Germinal center (tissue), 1 donor: ENCODE results near the gene PPP1R12B.
"Not testable (repeated sequence)": the region's sequence is repeated elsewhere in the genome, so short reads cannot be mapped to it uniquely, and the experiment has no call there.

Source experiments
- DNase-seq: peaks from one replicate; pipeline ENCODE4 v3.0.0; 2012; ENCODE audit warnings: mixed read lengths, low spot score

PPP1R12B gene

DNA sequence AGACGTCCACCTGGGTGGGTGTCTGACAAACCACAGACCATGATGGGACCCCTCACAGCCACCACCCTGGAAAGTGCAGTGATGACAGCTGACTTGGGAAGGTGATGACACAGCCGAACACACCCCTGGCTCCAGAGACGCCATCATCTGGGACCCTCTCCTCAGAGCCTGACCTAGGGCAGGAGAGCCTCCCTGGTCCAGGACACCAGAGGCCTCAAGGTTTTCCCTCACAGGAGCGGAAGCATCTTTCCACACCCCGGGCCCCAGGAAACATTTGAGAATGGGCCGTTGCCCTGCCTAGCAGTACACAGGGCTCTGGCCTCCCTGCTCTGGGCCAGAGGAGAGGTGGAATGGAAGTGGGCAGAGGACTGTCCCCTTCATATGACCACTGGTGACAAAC lies 282.0 kb downstream of the PPP1R12B start:
- DNase-seq, result no peak

DNA sequence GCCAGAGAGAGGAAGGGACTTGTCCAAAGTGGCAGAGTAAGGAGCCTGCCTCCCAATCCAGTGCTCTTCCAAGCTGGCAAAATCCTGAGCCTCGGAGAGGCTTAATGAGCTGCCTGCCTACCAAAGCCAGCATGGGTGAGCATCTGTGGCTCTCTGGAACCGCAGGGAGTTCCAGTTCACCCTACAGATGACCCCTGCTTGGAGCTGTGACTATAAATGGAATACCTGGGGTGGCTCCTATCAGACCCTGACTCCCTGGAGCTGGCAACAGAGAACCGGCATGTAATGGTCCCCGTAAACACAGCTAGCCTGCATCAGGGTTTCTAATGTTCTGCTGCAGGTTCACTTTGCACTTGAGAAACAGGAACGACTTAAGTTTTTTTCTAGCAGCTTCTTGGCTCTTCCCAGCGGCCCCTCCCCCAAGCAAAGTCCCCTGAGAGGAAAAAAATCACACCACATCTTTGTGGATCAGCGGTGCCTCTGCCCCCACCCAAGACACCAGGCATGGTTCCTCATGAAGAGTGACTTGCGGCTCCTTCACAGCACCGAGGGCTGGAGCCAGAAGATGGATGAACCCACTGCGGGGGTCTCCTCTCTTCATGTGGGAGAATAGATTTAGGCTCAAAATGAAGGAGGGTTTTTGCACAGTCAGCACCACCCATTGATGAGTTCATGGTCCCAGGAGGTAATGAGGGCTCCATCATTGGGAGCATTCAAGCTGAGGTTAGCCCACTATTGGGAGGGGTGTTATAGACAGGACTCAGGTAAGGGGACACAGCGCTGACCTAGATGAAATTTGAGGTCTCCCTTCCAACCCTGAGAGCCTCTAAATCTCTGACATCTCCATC lies 282.8 kb downstream of the PPP1R12B start:
- DNase-seq, result no peak

DNA sequence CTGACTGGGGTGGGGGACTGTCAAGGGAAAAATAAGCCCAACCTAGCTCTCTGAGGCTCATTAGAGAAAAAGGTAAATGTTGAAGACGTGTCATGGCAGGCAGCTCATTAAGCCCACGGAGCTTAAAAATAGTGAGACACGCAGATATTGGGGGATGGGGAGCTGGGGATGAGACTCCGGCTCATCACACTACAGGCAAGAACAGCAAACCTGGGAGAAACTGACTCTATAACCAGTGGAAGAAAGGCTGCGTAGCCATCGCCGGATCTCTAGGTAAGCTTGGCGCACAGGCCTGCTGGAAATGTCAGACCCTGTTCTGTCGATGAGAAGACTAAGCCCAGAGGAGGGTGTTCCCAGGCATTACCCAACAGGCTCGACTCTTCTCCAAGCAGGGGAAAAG lies 283.7 kb downstream of the PPP1R12B start:
- no peak for DNase-seq

DNA sequence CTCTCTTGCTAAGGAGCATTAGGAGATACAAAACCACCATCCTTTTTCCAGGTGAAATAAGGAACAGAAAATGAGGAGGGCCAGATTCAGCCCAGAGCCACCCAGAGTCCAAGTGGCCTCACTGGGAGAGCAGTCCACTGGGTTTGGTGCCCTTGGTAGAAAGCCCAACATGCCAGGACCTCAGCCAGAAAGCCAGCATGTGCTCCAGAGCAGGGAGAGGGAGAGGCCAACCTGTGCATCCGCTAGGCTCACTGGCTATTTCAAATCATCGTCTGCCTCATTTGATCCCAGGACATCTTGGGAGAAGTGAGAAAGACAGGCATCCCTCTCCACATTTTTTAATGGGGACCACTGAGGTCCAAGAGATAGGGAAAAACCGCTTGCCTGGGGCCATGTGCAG lies 287.7 kb downstream of the PPP1R12B start:
- not testable (repeated sequence) for DNase-seq

DNA sequence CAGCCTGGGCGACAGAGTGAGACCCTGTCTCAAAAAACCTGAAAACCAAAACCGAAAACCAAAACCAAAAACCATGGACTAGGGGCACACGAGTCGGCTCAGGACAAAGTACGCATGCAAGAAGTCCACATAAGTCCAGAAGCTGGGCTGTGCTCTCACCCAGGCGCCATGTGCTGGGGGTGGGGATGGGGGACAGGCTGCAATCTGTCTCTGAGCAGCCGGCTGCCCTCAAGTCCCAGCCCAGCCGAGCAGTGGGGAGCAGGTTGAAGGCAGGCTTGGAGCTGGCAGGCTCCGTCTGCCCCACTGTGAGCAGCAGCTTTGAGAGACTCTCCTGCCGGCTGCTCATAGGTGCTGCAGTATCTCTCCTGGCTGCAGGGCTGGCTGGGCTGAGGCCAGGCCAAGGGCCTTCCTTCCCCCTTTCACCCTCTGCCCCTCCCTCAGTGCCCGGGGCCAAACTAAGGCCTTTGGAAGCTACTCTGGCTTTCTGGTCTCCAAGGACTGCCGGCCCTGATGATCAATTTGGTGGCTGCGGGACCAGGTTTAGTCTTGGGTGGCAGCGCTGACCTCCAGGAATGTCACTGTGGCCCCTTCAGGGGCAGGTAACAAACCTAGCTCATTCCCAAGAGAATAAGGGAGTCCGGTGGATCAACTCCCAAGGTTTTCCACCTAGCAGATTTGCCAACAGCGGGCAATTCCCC lies 289.0 kb downstream of the PPP1R12B start:
- DNase-seq, result not testable (repeated sequence)

DNA sequence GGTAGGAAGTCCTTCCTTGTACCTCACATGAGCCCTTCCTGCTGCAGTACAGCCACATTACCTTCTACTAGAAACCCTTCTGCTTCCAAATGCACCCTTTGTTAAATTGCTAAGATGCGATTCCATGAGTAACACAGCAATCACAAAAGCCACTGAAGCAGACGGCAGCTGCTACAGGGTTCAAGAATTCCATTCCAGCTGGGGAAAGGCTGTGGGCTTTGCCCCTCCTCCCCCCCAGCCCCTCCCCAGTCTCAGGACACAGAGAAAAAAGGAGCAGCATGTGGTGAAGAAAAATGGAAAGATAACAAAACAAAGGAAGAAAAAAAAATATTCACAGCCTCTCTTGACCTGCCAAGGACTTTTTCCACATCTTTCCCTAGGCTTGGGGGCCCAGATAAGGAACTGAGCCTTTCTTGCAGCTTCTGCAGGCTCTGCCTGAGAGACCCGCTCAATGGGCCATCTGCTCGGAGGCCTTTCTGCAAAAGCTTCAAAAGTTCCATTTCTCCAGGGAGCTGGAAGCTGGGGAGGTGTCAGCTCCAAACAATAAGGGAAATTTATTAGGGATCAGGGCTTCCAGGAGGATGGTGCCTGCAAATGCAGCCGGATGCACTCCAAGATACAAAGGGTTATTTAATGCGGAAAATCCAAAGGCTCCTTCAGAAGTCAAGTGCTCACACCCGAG lies 289.7 kb downstream of the PPP1R12B start:
- DNase-seq, result no peak

DNA sequence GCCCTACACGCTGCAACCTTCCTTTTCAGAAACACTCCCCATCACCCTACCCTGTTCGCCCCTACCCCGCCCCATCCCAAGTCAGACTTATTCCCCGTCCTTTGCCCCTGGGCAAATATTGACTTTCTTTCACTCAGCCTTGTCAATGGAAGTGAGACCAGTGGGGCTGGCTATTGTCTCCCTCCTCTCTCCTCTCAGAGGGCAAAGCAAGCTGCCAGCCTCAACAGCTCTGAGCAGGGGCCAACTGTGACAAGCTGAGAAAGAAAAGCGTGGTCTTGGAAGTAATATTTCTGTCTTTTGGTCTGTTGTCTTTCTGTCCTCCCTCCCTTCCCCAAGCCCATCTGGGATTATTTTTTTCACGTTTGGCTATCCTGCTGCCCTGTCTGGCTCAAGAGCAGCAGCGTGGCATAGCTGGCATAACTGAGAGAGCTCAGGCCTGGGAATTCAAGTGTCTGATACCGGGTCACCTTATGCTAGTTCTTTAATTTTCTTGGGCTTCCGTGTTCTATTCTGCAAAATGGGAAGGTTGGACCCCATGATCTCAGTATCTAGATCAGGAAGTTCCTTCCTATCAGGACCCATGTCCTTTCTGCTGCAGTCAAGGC lies 290.3 kb downstream of the PPP1R12B start:
- not testable (repeated sequence) for DNase-seq

DNA sequence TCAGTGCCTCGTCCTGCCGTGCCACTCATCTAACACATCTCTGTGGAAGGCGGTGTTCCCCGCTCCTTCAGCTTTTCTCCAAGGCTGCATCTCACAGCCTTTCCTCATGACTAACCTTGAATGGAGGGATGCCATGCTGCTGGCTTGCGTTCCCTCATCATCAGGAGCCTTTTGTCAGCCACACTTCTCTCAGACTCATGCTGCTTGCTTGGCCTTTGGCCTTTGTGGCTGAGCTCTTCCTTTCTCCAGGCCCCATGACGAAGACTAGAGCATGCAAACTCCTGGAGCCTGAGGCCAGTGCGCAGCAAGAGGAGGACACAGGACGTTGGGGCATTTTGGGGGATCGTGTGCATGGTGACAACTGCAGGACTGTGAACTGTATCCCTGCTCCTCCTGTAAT lies 291.0 kb downstream of the PPP1R12B start:
- no peak for DNase-seq

DNA sequence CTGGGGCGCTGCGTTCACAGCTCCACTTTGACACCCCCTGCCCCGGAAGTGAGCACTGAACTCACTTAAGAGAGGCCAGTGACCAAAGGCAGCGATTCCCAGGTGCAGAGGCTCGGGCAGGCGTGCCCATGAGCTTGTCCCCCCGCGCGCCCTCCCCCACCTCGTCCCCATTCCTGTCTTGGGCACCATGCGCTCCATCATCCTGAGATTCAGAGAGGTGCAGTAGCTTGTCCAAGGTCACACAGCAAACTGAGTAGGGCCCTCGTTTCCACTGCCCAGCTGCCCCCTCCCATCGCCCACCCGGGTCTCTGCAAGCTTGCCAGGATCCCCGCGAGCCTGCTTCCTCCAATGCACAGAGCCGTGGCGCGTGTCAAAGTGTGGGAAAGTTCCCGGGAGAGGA lies 293.7 kb downstream of the PPP1R12B start:
- DNase-seq, result no peak
